Central memory CD8-positive, alpha-beta T cell (primary cell): ENCODE data around the gene TBC1D25.
A peak's percentile ranks its signal among the peaks of the same experiment; 100 is the strongest.
"Not testable (repeated sequence)": the region's sequence is repeated elsewhere in the genome, so short reads cannot be mapped to it uniquely, and the experiment has no call there.

Experiments
- ATAC-seq: fragments of 150-1000 bp; cut with Tn5 transposase; replicated peaks from 2 replicates; pipeline ENCODE4 v1.10.0; 2022; ENCODE audit warnings: mild to moderate bottlenecking, moderate FRiP score, moderate number of reproducible peaks; ENCODE audit not compliant: poor library complexity, severe bottlenecking; ENCODE audit errors: extremely low read depth
- DNase-seq, 2 donors: peaks; one replicate each; pipeline ENCODE4 v3.0.0; 2021; ENCODE audit warnings: low spot score in 2 of 2
- H3K27ac Mint-ChIP-seq: one replicate; pipeline ENCODE4 v1.8.0; 2022; ENCODE audit warnings: low read depth, mild to moderate bottlenecking, moderate library complexity, mixed read lengths
- H3K27me3 Mint-ChIP-seq: one replicate; pipeline ENCODE4 v1.8.0; 2022; ENCODE audit warnings: mixed read lengths
- H3K36me3 Mint-ChIP-seq: one replicate; pipeline ENCODE4 v1.8.0; 2022; ENCODE audit warnings: mild to moderate bottlenecking, moderate library complexity, mixed read lengths; ENCODE audit not compliant: insufficient read depth
- H3K4me1 Mint-ChIP-seq: one replicate; pipeline ENCODE4 v1.8.0; 2022; ENCODE audit warnings: mixed read lengths
- H3K4me3 Mint-ChIP-seq: one replicate; pipeline ENCODE4 v1.8.0; 2022; ENCODE audit warnings: mild to moderate bottlenecking, moderate library complexity, mixed read lengths
- H3K9me3 Mint-ChIP-seq: one replicate; pipeline ENCODE4 v1.8.0; 2022; ENCODE audit warnings: mixed read lengths

Gene TBC1D25

DNA sequence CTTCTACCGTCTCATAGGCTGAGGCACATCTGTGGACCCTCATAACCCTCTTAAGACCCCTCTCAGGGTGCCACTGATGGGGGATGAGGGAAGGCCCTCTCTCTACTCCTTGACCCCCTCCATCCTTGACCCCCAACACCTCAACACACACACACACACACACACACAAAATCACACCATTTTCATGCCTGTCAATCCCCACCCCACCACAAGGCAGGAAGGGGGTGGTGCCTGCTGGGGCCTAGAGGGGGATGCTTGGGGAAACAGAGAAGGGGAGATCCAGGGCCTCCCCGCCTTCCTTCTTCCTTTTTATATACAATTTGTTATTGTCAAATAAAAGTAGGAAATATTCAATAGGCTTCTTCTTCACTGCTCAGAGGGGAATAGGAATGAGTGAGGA lies 19.1 kb upstream of the TBC1D25 start:
- H3K4me3 Mint-ChIP-seq, result peak overlapping the region; percentile 84
- peaks cover 24% of the 10 kb centered on the region for H3K4me1 Mint-ChIP-seq
- H3K36me3 Mint-ChIP-seq, result peaks cover 18% of the 10 kb centered on the region
- H3K27ac Mint-ChIP-seq, result peak overlapping the region; percentile 95
- ATAC-seq (no peak), DNase-seq (no peak)
- no peaks in the 10 kb centered on the region for H3K27me3 Mint-ChIP-seq
- no peaks in the 10 kb centered on the region for H3K9me3 Mint-ChIP-seq

DNA sequence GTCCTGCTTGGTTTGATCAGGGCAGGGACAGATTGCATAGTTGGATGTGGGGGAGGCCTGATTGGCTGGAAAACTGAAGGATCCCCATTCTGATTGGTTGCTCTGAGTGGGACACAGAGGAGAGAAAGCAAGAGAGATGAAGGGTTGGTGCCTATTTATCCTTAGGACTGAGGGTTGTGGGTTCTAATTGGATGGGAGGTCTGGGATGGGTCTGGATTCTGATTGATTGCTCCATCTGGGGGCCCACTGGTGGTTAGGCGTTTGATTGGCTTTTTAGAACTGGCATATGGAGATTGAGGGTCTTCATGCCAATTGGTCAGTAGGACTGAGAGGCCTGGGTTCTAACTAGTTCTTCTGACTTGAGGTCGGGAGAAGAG lies 18.6 kb upstream of the TBC1D25 start:
- Mint-ChIP-seq H3K4me3 (peak overlapping the region; percentile 84), H3K36me3 (peaks cover 22% of the 10 kb centered on the region), H3K4me1 (peaks cover 24% of the 10 kb centered on the region), H3K27me3 (no peaks in the 10 kb centered on the region), H3K27ac (peak overlapping the region; percentile 95), H3K9me3 (no peaks in the 10 kb centered on the region)
- DNase-seq (no peak), ATAC-seq (no peak)

DNA sequence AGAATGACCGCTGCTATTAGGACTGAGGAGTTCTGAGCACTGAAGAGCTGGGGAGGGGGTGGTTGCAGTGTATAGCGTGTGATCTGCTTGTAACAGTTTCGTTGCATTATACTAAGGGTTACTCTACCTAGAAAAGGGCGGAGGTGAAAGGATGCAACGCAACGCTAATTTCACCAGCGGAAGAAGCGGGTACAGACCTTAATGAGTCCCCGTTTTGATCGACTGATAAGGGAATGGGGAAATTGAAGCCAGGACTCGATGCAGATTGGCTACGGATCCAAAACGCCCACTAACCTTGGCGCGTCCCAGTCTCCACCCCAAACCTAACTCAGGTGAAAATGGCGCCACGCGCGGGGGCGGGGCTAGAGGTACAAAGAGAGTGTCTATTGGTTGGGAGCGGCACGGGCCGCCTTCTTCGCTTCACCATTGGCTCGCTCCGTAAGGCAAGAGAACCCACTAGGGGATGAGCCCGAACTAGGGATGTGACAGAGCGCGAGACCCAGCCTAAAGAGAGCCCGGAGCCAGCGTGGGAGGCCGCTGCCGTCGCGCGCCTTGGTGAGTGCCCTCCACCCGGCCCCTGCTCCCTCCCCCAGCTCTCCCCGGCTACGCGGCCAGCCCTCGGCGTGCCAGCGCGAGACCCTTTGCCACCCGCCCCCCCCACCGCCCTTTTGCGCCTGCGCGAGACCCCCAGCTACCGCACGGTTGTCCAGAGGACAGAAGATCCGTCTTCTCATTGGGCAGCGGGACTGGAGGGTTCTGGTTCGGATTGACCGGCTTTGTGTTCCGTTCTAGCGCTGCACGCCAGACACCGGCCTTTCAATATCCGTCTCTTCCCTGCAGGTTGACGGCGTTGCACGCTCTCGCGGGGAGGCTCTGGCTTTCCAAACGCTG lies 17.9 kb upstream of the TBC1D25 start, which contains the start of gene EBP:
Gene EBP, plus strand, starts transcription at position 456 of the 891 bp plus-strand sequence. CDS start 1,964 bp downstream, outside the sequence.
- no peaks in the 10 kb centered on the region for H3K27me3 Mint-ChIP-seq
- H3K4me3 Mint-ChIP-seq, result peak within 1 kb of the TSS; percentile 84
- peaks cover 22% of the 10 kb centered on the region for H3K4me1 Mint-ChIP-seq
- no peaks in the 10 kb centered on the region for H3K9me3 Mint-ChIP-seq
- H3K27ac Mint-ChIP-seq, result peak within 1 kb of the TSS; percentile 95
- ATAC-seq (peak; percentile 96), DNase-seq (peak; percentile 81 to 94)
- peaks cover 24% of the 10 kb centered on the region for H3K36me3 Mint-ChIP-seq

DNA sequence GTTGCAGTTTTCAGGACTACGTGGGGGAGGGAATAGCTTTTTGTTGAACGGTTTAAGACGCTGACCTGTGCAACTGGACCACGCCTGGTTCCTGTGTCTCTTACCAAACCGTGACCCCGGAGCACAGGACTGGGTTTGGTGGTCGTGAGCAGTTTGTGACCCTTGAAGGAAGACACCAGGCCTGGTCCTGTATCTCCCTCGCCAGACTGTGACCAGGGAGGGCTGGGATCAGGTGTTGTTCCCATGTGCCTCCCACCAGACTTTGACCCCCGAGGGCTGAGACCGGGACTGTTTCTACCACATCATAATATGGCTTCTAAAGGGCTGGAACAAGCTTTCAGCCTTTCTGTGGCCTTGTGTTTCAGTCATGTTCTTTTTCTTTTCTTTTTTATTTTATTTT lies 17.2 kb upstream of the TBC1D25 start:
- peak overlapping the region; percentile 95 for H3K27ac Mint-ChIP-seq
- no peak for DNase-seq
- peaks cover 19% of the 10 kb centered on the region for H3K4me1 Mint-ChIP-seq
- no peaks in the 10 kb centered on the region for H3K9me3 Mint-ChIP-seq
- H3K36me3 Mint-ChIP-seq, result peaks cover 27% of the 10 kb centered on the region
- ATAC-seq, result no peak
- H3K27me3 Mint-ChIP-seq, result no peaks in the 10 kb centered on the region
- peak overlapping the region; percentile 84 for H3K4me3 Mint-ChIP-seq

DNA sequence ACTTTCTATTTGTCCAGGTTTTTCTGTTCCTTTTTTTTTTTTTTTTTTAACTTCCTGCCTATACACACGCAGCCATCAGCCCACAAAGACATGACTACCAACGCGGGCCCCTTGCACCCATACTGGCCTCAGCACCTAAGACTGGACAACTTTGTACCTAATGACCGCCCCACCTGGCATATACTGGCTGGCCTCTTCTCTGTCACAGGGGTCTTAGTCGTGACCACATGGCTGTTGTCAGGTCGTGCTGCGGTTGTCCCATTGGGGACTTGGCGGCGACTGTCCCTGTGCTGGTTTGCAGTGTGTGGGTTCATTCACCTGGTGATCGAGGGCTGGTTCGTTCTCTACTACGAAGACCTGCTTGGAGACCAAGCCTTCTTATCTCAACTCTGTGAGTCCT lies 15.8 kb upstream of the TBC1D25 start:
- H3K4me3 Mint-ChIP-seq, result peak overlapping the region; percentile 60
- H3K27ac Mint-ChIP-seq, result no peak overlapping the region
- H3K36me3 Mint-ChIP-seq, result peaks cover 39% of the 10 kb centered on the region
- ATAC-seq (no peak), DNase-seq (no peak)
- no peaks in the 10 kb centered on the region for H3K27me3 Mint-ChIP-seq
- H3K9me3 Mint-ChIP-seq, result no peaks in the 10 kb centered on the region
- peaks cover 19% of the 10 kb centered on the region for H3K4me1 Mint-ChIP-seq

DNA sequence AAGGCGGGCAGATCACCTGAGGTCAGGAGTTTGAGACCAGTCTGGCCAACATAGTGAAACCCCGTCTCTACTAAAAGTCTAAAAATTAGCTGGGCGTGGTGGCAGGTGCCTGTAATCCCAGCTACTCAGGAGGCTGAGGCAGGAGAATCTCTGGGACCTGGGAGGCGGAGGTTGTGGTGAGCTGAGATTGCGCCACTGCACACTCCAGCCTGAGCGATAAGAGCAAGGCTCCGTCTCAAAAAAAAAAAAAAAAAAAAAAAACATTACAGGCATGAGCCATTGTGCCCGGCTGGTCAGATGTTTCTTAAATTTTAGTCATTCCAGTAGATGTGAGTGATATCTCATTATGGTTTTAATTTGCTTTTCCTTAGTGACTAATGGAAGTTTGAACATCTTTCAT lies 13.7 kb upstream of the TBC1D25 start:
- H3K4me3 Mint-ChIP-seq, H3K27ac Mint-ChIP-seq, DNase-seq, H3K27me3 Mint-ChIP-seq, H3K9me3 Mint-ChIP-seq, ATAC-seq: not testable (repeated sequence)
- H3K36me3 Mint-ChIP-seq, result peaks cover 38% of the 10 kb centered on the region
- H3K4me1 Mint-ChIP-seq, result peaks cover 12% of the 10 kb centered on the region

DNA sequence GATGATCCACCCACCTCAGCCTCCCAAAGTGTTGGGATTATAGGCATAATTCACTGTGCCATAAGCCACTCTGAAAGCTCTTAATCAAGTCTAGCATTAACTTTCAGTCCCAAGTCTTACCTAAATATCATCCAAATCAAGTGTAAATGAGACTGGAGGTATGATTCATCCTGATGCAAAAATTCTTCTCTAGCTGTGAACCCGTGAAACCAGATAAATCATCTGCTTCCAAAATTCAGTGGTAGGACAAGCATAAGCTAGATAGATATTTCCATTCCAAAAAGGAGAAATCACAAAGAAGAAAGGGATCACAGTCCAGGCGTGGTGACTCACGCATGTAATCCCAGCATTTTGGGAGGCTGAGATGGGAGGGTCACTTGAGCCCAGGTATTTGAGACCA lies 8.8 kb upstream of the TBC1D25 start:
- Mint-ChIP-seq H3K4me3 (no peak overlapping the region), H3K36me3 (peaks cover 22% of the 10 kb centered on the region), H3K4me1 (peaks cover 16% of the 10 kb centered on the region), H3K27me3 (no peaks in the 10 kb centered on the region), H3K27ac (no peak overlapping the region), H3K9me3 (no peaks in the 10 kb centered on the region)
- no peak for ATAC-seq
- no peak for DNase-seq

DNA sequence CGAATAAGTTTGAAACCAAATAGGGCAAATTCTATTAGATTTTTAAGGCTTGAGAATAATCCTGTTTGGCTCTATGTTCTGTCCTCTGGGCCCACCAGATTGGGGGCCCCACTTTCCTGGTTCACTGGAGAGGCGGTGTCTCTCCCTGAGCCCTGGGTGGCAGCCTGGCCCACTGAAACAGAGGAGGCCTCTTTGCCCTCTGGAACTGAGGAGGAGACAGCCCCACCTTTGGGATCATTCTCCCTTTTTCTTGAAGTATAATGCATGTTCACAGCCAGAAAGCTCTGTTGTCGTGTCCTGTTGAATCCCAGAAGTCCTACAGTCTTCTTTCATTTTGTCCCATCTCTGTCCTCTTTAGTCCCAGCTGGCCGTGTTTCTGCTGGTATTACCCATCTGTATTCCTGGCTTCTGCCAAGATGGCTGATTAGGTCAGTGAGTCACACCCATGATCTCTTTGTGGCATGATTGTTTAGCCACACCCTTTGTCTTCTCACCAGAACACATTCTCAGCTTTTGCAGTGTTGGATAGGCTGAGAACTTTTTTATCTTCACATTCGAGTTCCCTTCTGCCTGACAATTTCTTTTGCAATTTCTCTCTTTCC lies 8.1 kb upstream of the TBC1D25 start:
- H3K36me3 Mint-ChIP-seq, result peaks cover 19% of the 10 kb centered on the region
- ATAC-seq (no peak), DNase-seq (no peak)
- H3K9me3 Mint-ChIP-seq, result no peaks in the 10 kb centered on the region
- no peaks in the 10 kb centered on the region for H3K27me3 Mint-ChIP-seq
- H3K4me3 Mint-ChIP-seq, result peak overlapping the region; percentile 8
- H3K4me1 Mint-ChIP-seq, result peaks cover 14% of the 10 kb centered on the region
- H3K27ac Mint-ChIP-seq, result peak overlapping the region; percentile 89

DNA sequence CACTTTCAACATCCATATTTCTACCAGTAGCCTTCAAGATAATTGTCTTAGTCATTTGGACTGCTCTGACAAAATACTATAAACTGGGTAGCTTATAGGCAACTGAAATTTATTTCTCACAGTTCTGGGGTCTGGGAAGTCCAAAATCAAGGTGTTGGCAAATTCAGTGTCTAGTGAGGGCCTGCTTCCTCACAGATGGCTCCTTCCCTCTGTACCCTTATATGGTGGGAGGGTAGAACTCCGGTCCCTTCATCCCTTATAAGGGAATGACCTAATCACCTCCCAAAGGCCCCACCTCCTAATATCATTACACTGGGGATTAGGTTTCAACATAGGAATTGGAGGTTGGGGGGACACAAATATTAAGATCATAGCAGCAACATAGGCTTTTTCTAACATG lies 7.4 kb upstream of the TBC1D25 start:
- Mint-ChIP-seq H3K27ac (peak overlapping the region; percentile 89), H3K4me3 (peak overlapping the region; percentile 8), H3K9me3 (no peaks in the 10 kb centered on the region), H3K27me3 (no peaks in the 10 kb centered on the region), H3K36me3 (peaks cover 15% of the 10 kb centered on the region), H3K4me1 (peaks cover 10% of the 10 kb centered on the region)
- no peak for DNase-seq
- no peak for ATAC-seq

DNA sequence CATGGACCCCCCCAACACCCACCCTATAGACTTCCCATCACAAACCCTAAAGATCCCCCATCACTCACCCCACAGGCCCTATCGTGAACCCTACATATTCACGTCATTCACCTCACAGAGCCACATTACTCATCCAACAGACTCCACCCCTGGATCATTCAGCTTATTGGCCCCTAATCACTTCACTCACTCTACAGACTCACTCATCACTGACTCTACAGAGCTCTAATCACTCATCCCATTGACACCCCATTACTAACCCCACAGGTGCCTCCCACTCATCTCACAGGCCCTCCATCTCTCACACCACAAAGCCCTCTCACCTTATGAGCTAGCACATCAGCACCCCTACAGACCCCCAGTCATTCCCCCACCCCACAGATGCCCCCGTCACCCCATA lies 6.3 kb upstream of the TBC1D25 start:
- ATAC-seq (no peak), DNase-seq (no peak)
- H3K27ac Mint-ChIP-seq, result no peak overlapping the region

DNA sequence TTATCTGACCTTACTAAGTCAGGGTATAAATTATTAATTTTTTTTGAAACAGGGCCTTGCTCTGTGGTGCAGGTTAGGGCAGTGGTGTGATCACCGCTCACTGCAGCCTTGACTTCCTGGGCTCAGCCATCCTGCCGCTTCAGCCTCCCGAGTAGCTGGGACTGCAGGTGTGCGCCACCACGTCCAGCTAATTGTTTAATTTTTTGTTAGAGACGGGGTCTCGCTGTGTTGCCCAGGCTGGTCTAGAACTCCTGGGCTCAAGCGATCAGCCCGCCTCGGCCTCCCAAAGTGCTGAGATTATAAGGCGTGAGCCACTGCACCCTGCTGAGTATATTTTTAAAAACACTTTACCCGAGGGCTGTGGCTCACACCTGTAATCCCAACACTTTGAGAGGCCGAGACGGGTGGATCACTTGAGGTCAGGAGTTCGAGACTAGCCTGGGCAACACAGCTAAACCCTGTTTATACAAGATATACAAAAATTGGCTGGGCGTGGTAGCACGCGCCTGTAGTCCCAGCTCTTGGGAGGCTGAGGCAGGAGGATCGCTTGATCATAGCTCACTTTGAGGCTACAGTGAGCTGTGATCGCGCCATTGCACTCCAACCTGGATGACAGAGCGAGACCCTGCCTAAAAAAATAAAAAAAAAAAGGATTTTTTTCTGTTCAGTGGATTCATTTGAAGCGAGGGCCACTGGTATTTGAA lies 721 bp upstream of the TBC1D25 start:
- no peak for DNase-seq

More for the DNA sequence above, 6.3 kb upstream of the TBC1D25 start:
- no peaks in the 10 kb centered on the region for H3K9me3 Mint-ChIP-seq
- H3K4me1 Mint-ChIP-seq, result peaks cover 10% of the 10 kb centered on the region
- H3K4me3 Mint-ChIP-seq, result no peak overlapping the region
- H3K27me3 Mint-ChIP-seq, result no peaks in the 10 kb centered on the region
- H3K36me3 Mint-ChIP-seq, result peaks cover 6% of the 10 kb centered on the region

DNA sequence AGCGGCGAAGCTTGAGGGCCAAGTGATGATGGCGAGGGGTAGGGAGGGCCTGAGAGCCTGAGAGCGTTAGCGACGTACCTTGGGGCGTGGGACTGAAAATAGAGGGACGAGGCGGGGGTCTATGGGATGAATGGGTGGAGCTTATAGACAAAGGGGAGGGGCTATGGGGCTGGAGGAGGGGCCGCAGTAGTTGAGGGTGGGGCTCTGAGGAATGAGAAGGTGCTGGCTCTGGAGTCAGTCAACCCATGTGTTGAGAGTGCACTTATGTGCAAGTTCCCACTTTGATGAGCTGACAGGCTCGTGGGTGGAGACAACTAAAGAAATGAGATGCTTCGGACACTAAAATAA lies 488 bp downstream of the TBC1D25 start:
- no peaks in the 10 kb centered on the region for H3K27me3 Mint-ChIP-seq
- H3K27ac Mint-ChIP-seq, result peak overlapping the region; percentile 89
- peaks cover 16% of the 10 kb centered on the region for H3K4me1 Mint-ChIP-seq
- H3K36me3 Mint-ChIP-seq, result peaks cover 31% of the 10 kb centered on the region
- H3K4me3 Mint-ChIP-seq, result peak overlapping the region; percentile 83
- ATAC-seq (peak; percentile 47), DNase-seq (peak; percentile 41 to 42)
- H3K9me3 Mint-ChIP-seq, result no peaks in the 10 kb centered on the region

More for the DNA sequence above, 721 bp upstream of the TBC1D25 start:
- Mint-ChIP-seq H3K4me3 (peak overlapping the region; percentile 83), H3K4me1 (peaks cover 16% of the 10 kb centered on the region), H3K27me3 (no peaks in the 10 kb centered on the region), H3K27ac (peak overlapping the region; percentile 89), H3K36me3 (peaks cover 23% of the 10 kb centered on the region), H3K9me3 (no peaks in the 10 kb centered on the region)
- ATAC-seq, result no peak
